SK-N-SH treated with all-trans-retinoic acid at 6 μM for 48 hours (cell line): ENCODE results near the gene IGSF22.

Source experiments
- ATAC-seq: fragments of 200-7000 bp; cut with Tn5 transposase; 3 replicates; pipeline ENCODE4 v1.9.1; 2020; ENCODE audit warnings: mild to moderate bottlenecking, moderate library complexity
- BACH2 ChIP-seq: fragments of 250-450 bp; sonication (Bioruptor Pico); IDR thresholded peaks from 2 replicates; pipeline ENCODE4 v1.9.0; 2021; ENCODE audit warnings: mild to moderate bottlenecking, borderline replicate concordance
- CREB5 ChIP-seq: fragments of 250-450 bp; sonication (Bioruptor Pico); IDR thresholded peaks from 2 replicates; pipeline ENCODE4 v1.5.1; 2020; ENCODE audit warnings: low read depth, mild to moderate bottlenecking, moderate library complexity
- CSRNP3 ChIP-seq: fragments of 250-450 bp; sonication (Bioruptor Pico); IDR thresholded peaks from 2 replicates; pipeline ENCODE4 v1.5.1; 2021; ENCODE audit warnings: mild to moderate bottlenecking, moderate library complexity
- ESRRG ChIP-seq: fragments of 250-450 bp; sonication (Bioruptor Pico); IDR thresholded peaks from 2 replicates; pipeline ENCODE4 v1.6.1; 2021; ENCODE audit warnings: mild to moderate bottlenecking
- GLIS3 ChIP-seq: fragments of 250-450 bp; sonication (Bioruptor Pico); IDR thresholded peaks from 2 replicates; pipeline ENCODE4 v1.5.0; 2020; ENCODE audit warnings: mild to moderate bottlenecking, moderate library complexity
- ISL1 ChIP-seq: fragments of 250-450 bp; sonication (Bioruptor Pico); IDR thresholded peaks from 2 replicates; pipeline ENCODE4 v2.1.2; 2022; ENCODE audit warnings: mild to moderate bottlenecking, moderate library complexity
- OSR1 ChIP-seq: fragments of 250-450 bp; sonication (Bioruptor Pico); IDR thresholded peaks from 2 replicates; pipeline ENCODE4 v1.8.0; 2022; ENCODE audit warnings: moderate library complexity, mild to moderate bottlenecking, inconsistent platforms
- PATZ1 ChIP-seq: fragments of 250-450 bp; sonication (Bioruptor Pico); IDR thresholded peaks from 2 replicates; pipeline ENCODE4 v1.8.0; 2020; ENCODE audit warnings: mild to moderate bottlenecking, moderate library complexity, borderline replicate concordance
- PPARA ChIP-seq: fragments of 250-450 bp; sonication (Bioruptor Pico); IDR thresholded peaks from 2 replicates; pipeline ENCODE4 v1.5.0; 2020; ENCODE audit warnings: mild to moderate bottlenecking, borderline replicate concordance
- RARB ChIP-seq: fragments of 250-450 bp; sonication (Bioruptor Pico); IDR thresholded peaks from 2 replicates; pipeline ENCODE4 v1.8.0; 2021; ENCODE audit warnings: mild to moderate bottlenecking, moderate library complexity
- SNAI2 ChIP-seq: fragments of 250-450 bp; sonication (Bioruptor Pico); IDR thresholded peaks from 2 replicates; pipeline ENCODE4 v1.5.0; 2020; ENCODE audit warnings: mild to moderate bottlenecking, moderate library complexity
- TCF4 ChIP-seq: fragments of 250-450 bp; sonication (Bioruptor Pico); IDR thresholded peaks from 2 replicates; pipeline ENCODE4 v1.8.0; 2021; ENCODE audit warnings: mild to moderate bottlenecking, moderate library complexity, borderline replicate concordance
- TOX ChIP-seq: fragments of 250-450 bp; sonication (Bioruptor Pico); IDR thresholded peaks from 2 replicates; pipeline ENCODE4 v1.8.0; 2021; ENCODE audit warnings: mild to moderate bottlenecking, moderate library complexity, borderline replicate concordance
- TSHZ2 ChIP-seq: fragments of 250-450 bp; sonication (Bioruptor Pico); IDR thresholded peaks from 2 replicates; pipeline ENCODE4 v1.5.0; 2020; ENCODE audit warnings: mild to moderate bottlenecking, moderate library complexity
- ZFP3 ChIP-seq: fragments of 250-450 bp; sonication (Bioruptor Pico); IDR thresholded peaks from 2 replicates; pipeline ENCODE4 v1.5.0; 2020; ENCODE audit warnings: mild to moderate bottlenecking, moderate library complexity
- ZFP30 ChIP-seq: fragments of 450-650 bp; formaldehyde crosslinking; IDR thresholded peaks from 2 replicates; pipeline ENCODE4 v1.5.0; 2022; ENCODE audit warnings: mild to moderate bottlenecking, moderate library complexity
- ZNF565 ChIP-seq: fragments of 450-650 bp; formaldehyde crosslinking; conservative IDR thresholded peaks from 2 replicates; pipeline ENCODE4 v1.5.0; 2020; ENCODE audit warnings: low read depth, mild to moderate bottlenecking, moderate library complexity
- ZNF70 ChIP-seq: fragments of 450-650 bp; formaldehyde crosslinking; IDR thresholded peaks from 2 replicates; pipeline ENCODE4 v1.5.0; 2020; ENCODE audit warnings: mild to moderate bottlenecking, moderate library complexity
- ZNF8 ChIP-seq: fragments of 450-650 bp; formaldehyde crosslinking; IDR thresholded peaks from 2 replicates; pipeline ENCODE4 v1.5.0; 2020; ENCODE audit warnings: mild to moderate bottlenecking, moderate library complexity

The IGSF22 gene

GRCh38 chr11:18728658-18729057 lies 2.7 kb upstream of the IGSF22 start:
- ATAC-seq, result no peak
- TF ChIP-seq TCF4 (CRISPR knock-in tag), result no peak
- no peak for TF ChIP-seq BACH2 (CRISPR knock-in tag)
- TF ChIP-seq CREB5 (CRISPR knock-in tag), result no peak
- no peak for TF ChIP-seq PATZ1 (CRISPR knock-in tag)
- no peak for TF ChIP-seq ZNF70 (CRISPR knock-in tag)
- TF ChIP-seq ISL1 (CRISPR knock-in tag), result no peak

- ATAC-seq, result peak; percentile 84
- TF ChIP-seq ZNF8 (CRISPR knock-in tag), result no peak
Measured at GRCh38 chr11:18727479-18728236, 1.7 kb upstream of the IGSF22 start.

GRCh38 chr11:18723991-18724390 lies 2.0 kb downstream of the IGSF22 start:
- ATAC-seq, result no peak
- TF ChIP-seq SNAI2 (CRISPR knock-in tag) (no peak), ESRRG (CRISPR knock-in tag) (no peak), RARB (CRISPR knock-in tag) (no peak), ZNF565 (CRISPR knock-in tag) (no peak), TOX (CRISPR knock-in tag) (no peak), PPARA (CRISPR knock-in tag) (no peak)

GRCh38 chr11:18722293-18722637 lies 3.7 kb downstream of the IGSF22 start:
- no peak; the same call in 2 of the 3 replicates for ATAC-seq
- no peak for TF ChIP-seq CREB5 (CRISPR knock-in tag)
- no peak for TF ChIP-seq OSR1 (CRISPR knock-in tag)
- no peak for TF ChIP-seq RARB (CRISPR knock-in tag)
- TF ChIP-seq ZNF565 (CRISPR knock-in tag), result no peak
- TF ChIP-seq ZFP30 (CRISPR knock-in tag), result no peak
- no peak for TF ChIP-seq TCF4 (CRISPR knock-in tag)

- peak; percentile 76 for ATAC-seq
- no peak for TF ChIP-seq ZNF70 (CRISPR knock-in tag)
- TF ChIP-seq ISL1 (CRISPR knock-in tag), result no peak
- TF ChIP-seq ZFP30 (CRISPR knock-in tag), result no peak
- TF ChIP-seq CREB5 (CRISPR knock-in tag), result no peak
- no peak for TF ChIP-seq CSRNP3 (CRISPR knock-in tag)
- TF ChIP-seq TCF4 (CRISPR knock-in tag), result no peak
- TF ChIP-seq ZNF8 (CRISPR knock-in tag), result no peak
- no peak for TF ChIP-seq SNAI2 (CRISPR knock-in tag)
- TF ChIP-seq ZFP3 (CRISPR knock-in tag), result no peak
- no peak for TF ChIP-seq TSHZ2 (CRISPR knock-in tag)
- no peak for TF ChIP-seq RARB (CRISPR knock-in tag)
- TF ChIP-seq PPARA (CRISPR knock-in tag), result no peak
- TF ChIP-seq ESRRG (CRISPR knock-in tag), result no peak
- no peak for TF ChIP-seq TOX (CRISPR knock-in tag)
- no peak for TF ChIP-seq ZNF565 (CRISPR knock-in tag)
- no peak for TF ChIP-seq GLIS3
Measured at GRCh38 chr11:18721561-18722292, 4.3 kb downstream of the IGSF22 start.
